GM21576 (cell line): Measurements from ENCODE around the gene DNAH3.
"Not testable (repeated sequence)": the region's sequence is repeated elsewhere in the genome, so short reads cannot be mapped to it uniquely, and the experiment has no call there.

ENCODE experiments used
- ATAC-seq: cut with Tn5 transposase; IDR thresholded peaks from one replicate; pipeline ENCODE4 v1.9.1; 2021; ENCODE audit warnings: mild to moderate bottlenecking, moderate library complexity; ENCODE audit not compliant: unreplicated experiment

The DNAH3 gene, protein sequence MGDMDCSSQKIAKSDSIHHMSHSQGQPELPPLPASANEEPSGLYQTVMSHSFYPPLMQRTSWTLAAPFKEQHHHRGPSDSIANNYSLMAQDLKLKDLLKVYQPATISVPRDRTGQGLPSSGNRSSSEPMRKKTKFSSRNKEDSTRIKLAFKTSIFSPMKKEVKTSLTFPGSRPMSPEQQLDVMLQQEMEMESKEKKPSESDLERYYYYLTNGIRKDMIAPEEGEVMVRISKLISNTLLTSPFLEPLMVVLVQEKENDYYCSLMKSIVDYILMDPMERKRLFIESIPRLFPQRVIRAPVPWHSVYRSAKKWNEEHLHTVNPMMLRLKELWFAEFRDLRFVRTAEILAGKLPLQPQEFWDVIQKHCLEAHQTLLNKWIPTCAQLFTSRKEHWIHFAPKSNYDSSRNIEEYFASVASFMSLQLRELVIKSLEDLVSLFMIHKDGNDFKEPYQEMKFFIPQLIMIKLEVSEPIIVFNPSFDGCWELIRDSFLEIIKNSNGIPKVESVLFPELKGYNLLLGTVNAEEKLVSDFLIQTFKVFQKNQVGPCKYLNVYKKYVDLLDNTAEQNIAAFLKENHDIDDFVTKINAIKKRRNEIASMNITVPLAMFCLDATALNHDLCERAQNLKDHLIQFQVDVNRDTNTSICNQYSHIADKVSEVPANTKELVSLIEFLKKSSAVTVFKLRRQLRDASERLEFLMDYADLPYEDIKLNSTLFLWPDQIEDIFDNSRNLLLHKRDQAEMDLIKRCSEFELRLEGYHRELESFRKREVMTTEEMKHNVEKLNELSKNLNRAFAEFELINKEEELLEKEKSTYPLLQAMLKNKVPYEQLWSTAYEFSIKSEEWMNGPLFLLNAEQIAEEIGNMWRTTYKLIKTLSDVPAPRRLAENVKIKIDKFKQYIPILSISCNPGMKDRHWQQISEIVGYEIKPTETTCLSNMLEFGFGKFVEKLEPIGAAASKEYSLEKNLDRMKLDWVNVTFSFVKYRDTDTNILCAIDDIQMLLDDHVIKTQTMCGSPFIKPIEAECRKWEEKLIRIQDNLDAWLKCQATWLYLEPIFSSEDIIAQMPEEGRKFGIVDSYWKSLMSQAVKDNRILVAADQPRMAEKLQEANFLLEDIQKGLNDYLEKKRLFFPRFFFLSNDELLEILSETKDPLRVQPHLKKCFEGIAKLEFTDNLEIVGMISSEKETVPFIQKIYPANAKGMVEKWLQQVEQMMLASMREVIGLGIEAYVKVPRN (N-terminal part only)

GRCh38 chr16:21150375-21151001, at the start of gene DNAH3:
TSS of gene DNAH3 (minus strand) at chr16:21150846. CDS start at chr16:21150319, 527 bp downstream.
- no peak for ATAC-seq

DNA sequence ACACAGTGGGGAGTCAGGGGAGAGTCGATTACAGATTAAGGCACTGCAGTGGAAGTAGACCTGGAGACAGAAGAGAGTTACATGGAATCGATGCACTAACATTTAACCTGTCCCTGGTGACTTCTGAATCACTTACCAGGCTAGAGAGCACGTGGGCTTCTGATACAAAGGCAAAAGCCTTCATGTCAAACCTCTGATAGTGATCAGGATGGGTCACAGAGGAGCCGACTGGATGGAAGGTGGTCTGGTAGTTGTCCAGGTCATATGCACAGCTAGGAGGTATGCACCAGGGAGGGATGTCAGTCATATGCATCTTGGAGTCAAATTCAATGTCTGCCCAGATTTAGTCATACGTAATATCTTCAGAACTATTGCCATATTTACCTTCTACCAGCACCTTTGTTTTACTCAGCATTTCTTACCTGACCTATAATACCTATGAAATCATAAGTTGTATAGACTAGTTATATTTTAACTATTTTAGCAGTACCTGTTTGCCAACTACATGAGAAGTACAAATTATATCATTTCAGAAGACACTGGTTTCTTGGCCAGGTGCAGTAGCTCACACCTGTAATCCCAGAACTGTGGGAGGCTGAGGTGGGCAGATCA, 49.1 kb upstream of the DNAH3 start:
- no peak for ATAC-seq

DNA sequence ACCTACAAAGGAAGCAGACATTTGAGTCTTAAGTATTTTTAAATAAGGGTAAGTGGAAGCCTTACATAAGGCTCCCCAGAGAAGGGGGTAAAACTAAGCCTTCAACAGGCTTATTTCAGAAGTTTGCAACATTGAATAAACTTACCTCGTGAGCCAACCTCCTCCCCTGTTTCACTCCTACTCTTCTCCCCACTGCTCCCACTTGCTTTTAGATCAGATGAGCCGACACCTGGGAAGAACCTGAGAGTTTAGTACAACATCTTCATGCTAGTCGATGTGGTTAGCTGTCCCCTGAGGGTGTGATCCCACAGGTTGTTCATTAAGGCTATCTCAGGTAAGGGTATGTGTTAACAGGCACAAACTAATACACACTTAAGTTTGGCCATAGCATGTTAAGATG, 47.0 kb upstream of the DNAH3 start:
- ATAC-seq, result no peak

DNA sequence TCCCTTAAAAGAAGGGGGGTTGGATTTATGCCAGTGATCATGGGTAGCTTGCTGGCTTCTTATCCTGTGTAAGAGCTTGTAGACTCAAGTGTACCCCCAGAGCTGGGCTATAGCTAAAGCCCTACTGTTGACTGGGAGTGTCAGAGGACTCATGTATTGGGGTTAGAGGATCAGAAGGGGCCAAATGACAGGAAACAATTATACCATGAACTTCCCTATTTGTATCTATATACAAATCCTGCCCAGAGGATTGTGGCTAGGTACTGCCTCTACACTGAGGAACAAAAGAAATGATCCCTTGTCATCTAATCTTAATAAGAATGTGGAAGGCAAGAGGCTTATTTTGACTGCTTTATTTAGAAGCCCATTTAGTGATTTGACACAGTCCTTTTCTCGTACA, 46.5 kb upstream of the DNAH3 start:
- no peak for ATAC-seq

GRCh38 chr16:21195330-21195729, 44.7 kb upstream of the DNAH3 start:
- ATAC-seq, result not testable (repeated sequence)

DNA sequence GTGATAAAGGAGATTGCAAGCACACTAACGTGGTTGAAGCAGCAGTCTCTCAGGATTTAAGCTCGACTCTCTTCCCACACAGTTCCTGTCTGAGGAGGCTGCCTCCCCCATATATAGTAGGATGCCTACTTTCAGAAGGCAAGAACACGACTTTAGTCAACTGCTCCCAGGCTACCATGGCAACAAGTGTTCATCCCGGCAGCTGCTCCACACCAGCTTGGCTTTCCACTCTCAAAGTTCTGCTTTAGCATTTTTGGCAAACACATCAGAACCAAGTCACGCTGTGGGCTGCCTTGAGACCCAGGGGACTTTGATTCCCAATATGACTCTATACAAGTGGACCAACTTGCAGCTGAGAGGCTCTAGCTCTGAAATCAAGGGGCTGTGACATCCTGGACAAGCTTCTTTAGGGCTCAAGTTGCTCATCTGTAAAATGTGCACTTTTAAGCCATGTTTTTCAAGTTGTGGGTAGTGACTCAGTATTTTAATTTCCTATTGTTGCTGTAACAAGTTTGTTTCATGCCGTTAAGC, 44.2 kb upstream of the DNAH3 start:
- no peak for ATAC-seq

DNA sequence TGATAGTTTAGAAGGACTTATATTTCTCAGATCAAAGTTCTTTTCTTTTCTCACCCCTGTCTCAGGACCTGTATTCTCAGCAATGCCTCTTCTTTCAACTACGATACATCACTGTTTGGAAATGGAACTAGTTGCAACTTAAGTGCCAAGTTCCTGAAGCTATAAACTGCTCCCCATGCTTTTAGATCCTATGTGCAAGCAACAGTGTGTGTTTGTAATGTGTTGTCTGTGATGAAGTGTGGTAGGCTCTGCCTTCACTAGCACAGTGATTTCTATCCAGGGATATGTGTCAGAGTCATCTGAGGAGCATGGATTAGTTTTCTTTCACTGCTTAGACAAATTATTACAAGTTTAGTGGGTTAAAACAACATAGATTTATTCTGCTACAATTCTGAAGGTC, 42.3 kb upstream of the DNAH3 start:
- no peak for ATAC-seq

GRCh38 chr16:21190599-21190998, 40.0 kb upstream of the DNAH3 start:
- no peak for ATAC-seq

DNA sequence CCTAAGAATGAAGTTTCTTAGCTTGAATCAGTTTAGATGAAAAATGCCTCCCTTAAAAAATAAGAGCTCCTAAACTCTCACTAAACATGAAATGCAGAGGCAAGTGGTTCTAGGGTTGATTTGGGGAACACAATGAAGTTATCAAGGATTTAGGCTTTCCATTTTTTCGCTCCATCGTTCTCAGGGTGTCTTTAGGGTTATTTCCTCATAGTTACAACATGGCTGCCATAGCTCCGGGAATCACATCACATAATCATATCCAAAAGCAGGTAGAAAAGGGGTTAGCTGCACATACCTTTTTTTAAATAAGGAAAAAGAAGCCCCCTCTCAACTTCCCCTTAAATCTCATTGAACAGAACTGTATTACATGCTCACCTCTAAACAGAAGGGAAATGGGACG, 39.4 kb upstream of the DNAH3 start:
- ATAC-seq, result no peak

DNA sequence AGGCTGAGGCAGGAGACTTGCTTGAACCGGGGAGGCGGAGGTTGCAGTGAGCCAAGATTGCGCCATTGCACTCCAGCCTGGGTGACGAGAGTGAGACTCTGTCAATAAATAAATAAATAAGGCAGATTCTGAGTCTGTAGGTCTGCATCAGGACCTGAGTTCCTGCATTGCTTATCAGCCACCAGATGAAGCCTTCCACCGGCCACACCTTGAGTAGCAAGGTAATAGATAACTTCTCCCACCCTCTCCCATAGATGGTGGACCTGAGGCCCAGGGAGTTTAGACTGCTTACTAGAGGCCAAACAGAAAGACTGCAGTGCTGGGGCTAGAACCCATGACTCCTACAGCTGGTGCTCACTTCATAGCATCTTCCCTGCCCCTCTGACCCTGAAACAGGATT, 38.7 kb upstream of the DNAH3 start:
- no peak for ATAC-seq

DNA sequence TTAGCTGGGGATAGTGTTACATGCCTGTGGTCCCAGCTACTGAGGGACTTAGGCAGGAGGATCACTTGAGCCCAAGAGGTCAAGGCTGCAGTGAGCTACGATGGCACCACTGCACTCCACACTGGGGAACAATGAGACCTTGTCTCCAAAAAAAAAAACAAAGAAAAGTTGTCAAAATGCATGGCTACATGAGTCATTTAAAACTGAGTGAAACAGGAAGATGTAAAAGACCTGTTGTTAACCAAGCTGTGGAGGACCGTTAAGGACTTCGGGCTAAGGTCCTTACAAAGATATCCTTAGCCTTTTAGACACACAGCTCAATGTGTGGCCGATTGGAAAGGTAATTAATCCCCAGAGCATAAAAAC, 35.7 kb upstream of the DNAH3 start:
- no peak for ATAC-seq

DNA sequence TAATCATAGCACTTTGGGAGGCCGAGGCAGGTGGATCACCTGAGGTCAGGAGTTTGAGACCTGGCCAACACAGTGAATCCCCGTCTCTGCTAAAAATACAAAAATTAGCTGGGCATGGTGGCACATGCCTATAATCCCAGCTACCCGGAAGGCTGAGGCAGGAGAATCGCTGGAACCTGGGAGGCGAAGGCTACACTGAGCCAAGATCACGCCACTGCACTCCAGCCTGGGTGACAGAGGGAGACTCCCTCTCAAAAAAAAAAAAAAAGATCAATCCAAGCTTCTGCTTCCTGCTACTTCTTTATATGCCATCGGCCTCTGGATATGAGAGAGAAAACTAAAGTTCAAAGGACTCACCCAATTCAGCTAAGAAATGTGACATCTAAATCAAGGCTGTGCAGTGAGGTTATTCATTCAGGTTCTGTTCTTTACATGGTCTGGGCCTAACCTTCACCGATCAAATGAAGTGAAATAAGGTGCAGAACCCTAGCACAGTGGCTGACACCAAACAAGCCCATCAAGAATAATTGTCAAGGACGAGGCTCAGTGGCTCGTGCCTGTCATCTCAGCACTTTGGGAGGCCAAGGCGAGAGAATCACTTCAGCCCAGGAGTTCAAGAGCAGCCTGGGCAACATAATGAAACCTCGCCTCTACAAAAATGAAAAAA, 35.1 kb upstream of the DNAH3 start:
- ATAC-seq, result no peak

GRCh38 chr16:21184834-21185233, 34.2 kb upstream of the DNAH3 start:
- no peak for ATAC-seq

DNA sequence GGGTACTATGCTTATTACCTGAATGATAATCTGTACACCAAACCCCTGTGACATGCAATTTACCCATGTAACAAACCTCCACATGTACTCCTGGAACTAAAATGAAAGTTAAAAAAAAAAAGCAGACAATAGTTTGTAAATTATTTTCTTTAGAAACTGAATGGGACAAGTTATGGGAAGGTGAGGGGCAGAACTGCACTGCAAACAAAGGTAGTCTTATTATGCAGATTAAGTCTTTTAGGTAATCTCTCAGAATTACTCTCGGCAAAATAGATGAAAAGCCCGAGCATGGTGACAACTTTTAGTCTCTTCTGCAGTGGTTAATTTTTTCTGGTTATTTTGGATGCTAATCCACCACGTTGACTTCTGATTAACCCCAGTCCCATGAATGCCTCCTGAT, 33.3 kb upstream of the DNAH3 start:
- no peak for ATAC-seq

DNA sequence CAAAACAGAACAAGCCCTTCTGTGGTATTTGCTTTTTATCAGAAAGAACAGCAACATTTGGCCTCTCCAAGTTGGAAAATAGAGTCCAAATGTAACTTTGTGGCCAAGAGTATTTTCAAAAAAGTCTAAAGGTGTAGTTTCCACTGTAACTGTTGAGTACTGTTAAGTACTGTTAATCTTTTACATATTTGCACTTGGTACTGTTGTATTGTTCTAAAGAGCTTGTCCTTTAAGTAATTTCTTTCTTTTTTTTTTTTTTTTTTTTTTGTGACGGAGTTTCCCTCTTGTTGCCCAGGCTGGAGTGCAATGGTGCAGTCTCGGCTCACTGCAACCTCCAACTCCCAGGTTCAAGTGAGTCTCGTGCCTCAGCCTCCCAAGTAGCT, 29.3 kb upstream of the DNAH3 start:
- no peak for ATAC-seq

DNA sequence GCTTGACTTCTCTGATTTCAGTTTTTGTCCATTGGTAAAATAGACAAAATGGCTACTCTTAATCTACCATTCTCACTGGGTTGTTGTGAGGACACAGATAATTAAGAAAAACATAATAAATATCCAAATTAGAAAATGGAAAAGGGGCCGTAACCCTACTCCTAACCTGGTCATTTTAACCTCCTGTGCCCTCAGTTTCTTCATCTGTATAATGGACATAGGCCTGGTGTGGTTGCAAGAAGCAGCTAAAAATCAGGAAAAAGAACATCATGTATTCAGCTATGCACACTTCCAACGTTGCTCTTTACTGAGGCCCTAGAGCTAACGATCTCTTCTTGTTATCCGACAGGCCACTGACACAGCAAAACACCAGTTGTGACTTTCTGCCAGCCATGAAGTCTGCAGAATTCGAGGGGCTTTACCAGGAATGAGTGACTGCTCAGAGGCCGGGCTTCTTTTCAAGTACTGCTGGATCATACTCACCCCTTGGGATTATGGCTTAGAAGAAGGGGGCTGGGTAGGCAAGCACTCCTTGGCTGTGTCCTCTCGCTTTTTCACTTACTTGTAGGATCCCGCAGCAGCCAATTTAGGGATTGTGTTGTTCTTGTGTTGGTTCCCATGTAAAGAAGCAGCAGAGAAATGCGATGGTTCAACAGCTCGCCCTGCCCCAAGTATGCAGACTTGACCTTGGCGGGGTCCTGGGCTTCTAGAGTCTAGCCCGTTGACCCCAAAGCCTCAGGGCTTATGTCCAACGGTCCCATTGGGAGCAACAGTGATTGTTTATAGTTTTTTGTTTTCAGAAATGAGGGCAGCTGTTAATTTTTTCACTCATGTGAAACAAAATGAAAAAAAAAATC, 28.7 kb upstream of the DNAH3 start:
- no peak for ATAC-seq

- ATAC-seq, result no peak
Observed at GRCh38 chr16:21175397-21175796, 24.8 kb upstream of the DNAH3 start.

DNA sequence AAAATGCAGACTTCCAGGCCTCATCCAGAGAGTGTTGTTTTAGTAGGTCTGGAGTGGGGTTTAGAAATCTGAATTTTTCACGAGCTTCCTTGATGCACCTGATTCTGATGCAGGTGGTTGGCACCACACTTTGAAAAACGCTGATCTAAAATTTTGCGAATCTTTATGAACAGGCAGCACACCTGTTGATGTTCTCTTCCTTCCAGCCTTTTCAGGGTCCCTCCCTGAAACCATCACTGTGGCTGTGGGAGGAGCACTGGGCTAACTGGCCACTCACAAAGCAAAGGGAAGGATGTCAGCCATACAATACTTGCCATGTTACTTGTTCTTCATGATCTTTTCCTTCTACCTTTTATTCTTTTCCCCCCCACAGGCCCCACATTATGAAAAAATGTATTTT, 22.0 kb upstream of the DNAH3 start:
- ATAC-seq, result no peak

- not testable (repeated sequence) for ATAC-seq
Observed at GRCh38 chr16:21170116-21170515, 19.5 kb upstream of the DNAH3 start.
